A549 (cell line): Measurements from ENCODE around the gene PHACTR2. TPM values are rescaled to one million over a fixed set of nuclear protein-coding genes. Genes with fewer than 3 reads are reported as not detected.

Source experiments
- ATAC-seq, 2 experiments: fragments of 200-7000 bp in 1 of 2; fragments of >200 bp in 1 of 2; cut with Nextera tagmentation in 1 of 2; cut with Tn5 transposase in 1 of 2; 3 replicates each; pipeline versions ENCODE4 v1.8.0 to v1.9.1; 2018 to 2020; ENCODE audit warnings: mild to moderate bottlenecking in 1 of 2, moderate library complexity in 1 of 2
- CTCF ChIA-PET: fragments of 300-600 bp; sonication (Branson Sonifier 250); formaldehyde crosslinking; extraction: SDS; loops from one replicate; lab custom pipeline; 2021; ENCODE audit warnings: antibody characterized with exemption, inconsistent platforms; lab: Yijun Ruan, JAX
- POLR2A ChIA-PET: fragments of 350-600 bp; formaldehyde crosslinking; extraction: SDS; loops from one replicate; lab custom pipeline; 2021; ENCODE audit warnings: antibody characterized with exemption, inconsistent platforms; lab: Yijun Ruan, JAX
- DNase-seq, 2 experiments: peaks; one replicate each; pipeline versions ENCODE4 v3.0.0 to v3.0.0-alpha.2; 2011 to 2016; ENCODE audit warnings: low read depth in 1 of 2, low spot score in 1 of 2
- FAIRE-seq: peaks from 2 replicates; lab custom pipeline; 2011; peaks lifted over from hg19 to GRCh38; lab: Jason Lieb, UNC
- H3K27ac ChIP-seq, 2 experiments: fragments of >200 bp; sonication (Bioruptor Twin); formaldehyde crosslinking; 3 replicates each; pipeline ENCODE4 v1.5.1; 2016 to 2017
- H3K4me1 ChIP-seq: fragments of >200 bp; sonication (Bioruptor Twin); formaldehyde crosslinking; 3 replicates; pipeline ENCODE4 v1.6.1; 2016
- H3K4me2 ChIP-seq: fragments of >200 bp; sonication (Bioruptor Twin); formaldehyde crosslinking; 3 replicates; pipeline ENCODE4 v1.6.1; 2016
- H3K4me3 ChIP-seq: fragments of >200 bp; sonication (Bioruptor Twin); formaldehyde crosslinking; 3 replicates; pipeline ENCODE4 v1.5.1; 2016
- H3K9me3 ChIP-seq: fragments of >200 bp; sonication (Bioruptor Twin); formaldehyde crosslinking; 3 replicates; pipeline ENCODE4 v1.6.1; 2016
- CHD4 ChIP-seq: fragments of 200-600 bp; sonication (generic); IDR thresholded peaks from 2 replicates; pipeline ENCODE4 v1.6.1; 2016; ENCODE audit warnings: antibody characterized with exemption, mild to moderate bottlenecking, borderline replicate concordance
- EHMT2 ChIP-seq: fragments of 200-600 bp; sonication (generic); IDR thresholded peaks from 2 replicates; pipeline ENCODE4 v1.6.1; 2016; ENCODE audit warnings: antibody characterized with exemption, low read depth, mild to moderate bottlenecking, moderate library complexity
- EP300 ChIP-seq, 2 experiments: fragments of >200 bp; sonication (Bioruptor Twin); formaldehyde crosslinking; IDR thresholded peaks; 2 replicates in 1 of 2; 3 replicates in 1 of 2; pipeline ENCODE4 v1.6.1; 2016 to 2017
- ESRRA ChIP-seq: fragments of 150-350 bp; IDR thresholded peaks from 2 replicates; pipeline ENCODE4 v1.6.1; 2014; ENCODE audit warnings: mild to moderate bottlenecking, low read length, borderline replicate concordance
- FOSB ChIP-seq: fragments of 250-450 bp; sonication (Bioruptor Pico); IDR thresholded peaks from 2 replicates; pipeline ENCODE4 v1.5.0; 2020; ENCODE audit warnings: mild to moderate bottlenecking, moderate library complexity
- FOSL2 ChIP-seq, 2 experiments: fragments of 450-650 bp in 1 of 2; fragments of >200 bp in 1 of 2; sonication (Bioruptor Twin) in 1 of 2; formaldehyde crosslinking; IDR thresholded peaks; 2 replicates each; pipeline versions ENCODE4 v1.5.0 to v1.6.1; 2016 to 2020; ENCODE audit warnings: mild to moderate bottlenecking in 1 of 2, moderate library complexity in 1 of 2
- FOXS1 ChIP-seq: fragments of 250-450 bp; sonication (Bioruptor Pico); IDR thresholded peaks from 2 replicates; pipeline ENCODE4 v1.5.0; 2020; ENCODE audit warnings: mild to moderate bottlenecking, moderate library complexity
- GATA3 ChIP-seq: IDR thresholded peaks from 2 replicates; pipeline ENCODE4 v1.6.1; 2012; ENCODE audit warnings: borderline replicate concordance
- HDAC2 ChIP-seq: fragments of 200-600 bp; sonication (generic); IDR thresholded peaks from 2 replicates; pipeline ENCODE4 v1.6.1; 2016
- HEYL ChIP-seq: fragments of 250-450 bp; sonication (Bioruptor Pico); IDR thresholded peaks from 2 replicates; pipeline ENCODE4 v1.8.0; 2021; ENCODE audit warnings: mild to moderate bottlenecking, moderate library complexity
- HOXB13 ChIP-seq: fragments of 250-450 bp; sonication (Bioruptor Pico); IDR thresholded peaks from 2 replicates; pipeline ENCODE4 v1.5.0; 2020; ENCODE audit warnings: low read depth, mild to moderate bottlenecking, moderate library complexity
- HOXB5 ChIP-seq: fragments of 250-450 bp; sonication (Bioruptor Pico); IDR thresholded peaks from 2 replicates; pipeline ENCODE4 v1.5.0; 2020; ENCODE audit warnings: mild to moderate bottlenecking, moderate library complexity
- JUN ChIP-seq, 2 experiments: fragments of >200 bp; sonication (Bioruptor Twin); formaldehyde crosslinking; IDR thresholded peaks; 2 replicates in 1 of 2; 3 replicates in 1 of 2; pipeline ENCODE4 v1.6.1; 2016 to 2017
- KDM5A ChIP-seq: fragments of 200-600 bp; sonication (generic); IDR thresholded peaks from 2 replicates; pipeline ENCODE4 v1.6.1; 2016; ENCODE audit warnings: antibody characterized with exemption, mild to moderate bottlenecking
- MAX ChIP-seq: IDR thresholded peaks from 2 replicates; pipeline ENCODE4 v1.6.1; 2012
- MYC ChIP-seq: IDR thresholded peaks from 2 replicates; pipeline ENCODE4 v1.6.1; 2012; ENCODE audit warnings: mild to moderate bottlenecking, inconsistent platforms, low read length, improper control_type of control experiment, borderline replicate concordance
- NPAS2 ChIP-seq: fragments of 250-450 bp; sonication (Bioruptor Pico); IDR thresholded peaks from 2 replicates; pipeline ENCODE4 v1.8.0; 2022; ENCODE audit warnings: mild to moderate bottlenecking, moderate library complexity, borderline replicate concordance
- NR3C1 ChIP-seq: fragments of >200 bp; sonication (Bioruptor Twin); formaldehyde crosslinking; IDR thresholded peaks from 3 replicates; pipeline ENCODE4 v1.6.1; 2017
- POLR2A ChIP-seq: IDR thresholded peaks from 2 replicates; pipeline ENCODE4 v1.6.1; 2012; ENCODE audit warnings: mild to moderate bottlenecking, low read length
- RAD21 ChIP-seq, 2 experiments: fragments of >200 bp in 1 of 2; sonication (Bioruptor Twin) in 1 of 2; formaldehyde crosslinking in 1 of 2; IDR thresholded peaks in 1 of 2; conservative IDR thresholded peaks in 1 of 2; 2 replicates in 1 of 2; 3 replicates in 1 of 2; pipeline ENCODE4 v1.6.1; 2012 to 2018; ENCODE audit warnings: inconsistent platforms in 1 of 2
- REST ChIP-seq: fragments of 200-600 bp; sonication (generic); IDR thresholded peaks from 2 replicates; pipeline ENCODE4 v1.6.1; 2016; ENCODE audit warnings: antibody characterized with exemption, mild to moderate bottlenecking, moderate library complexity
- RFX5 ChIP-seq: fragments of 450-650 bp; IDR thresholded peaks from 2 replicates; pipeline ENCODE4 v1.7.1; 2014; ENCODE audit warnings: antibody characterized with exemption, mild to moderate bottlenecking, moderate library complexity
- SMC3 ChIP-seq: fragments of >200 bp; sonication (Bioruptor Twin); formaldehyde crosslinking; IDR thresholded peaks from 3 replicates; pipeline ENCODE4 v1.6.1; 2018; ENCODE audit warnings: inconsistent platforms
- SREBF2 ChIP-seq: fragments of 450-650 bp; IDR thresholded peaks from 2 replicates; pipeline ENCODE4 v1.6.1; 2014; ENCODE audit warnings: mild to moderate bottlenecking, moderate library complexity
- ZC3H11A ChIP-seq: fragments of 450-650 bp; IDR thresholded peaks from 2 replicates; pipeline ENCODE4 v1.6.1; 2014; ENCODE audit warnings: antibody characterized with exemption, mild to moderate bottlenecking
- ZFP36 ChIP-seq: fragments of 450-650 bp; IDR thresholded peaks from 2 replicates; pipeline ENCODE4 v1.6.1; 2014; ENCODE audit warnings: borderline replicate concordance; ENCODE audit not compliant: partially characterized antibody
- WGBS: methylation state at CpG from one replicate; pipeline ENCODE4 v1.1.6; 2017; ENCODE audit errors: missing lambda C conversion rate; 5-methylcytosine and 5-hydroxymethylcytosine counted together
- polyA plus RNA-seq, 4 experiments: library from polyadenylated mRNA; depleted of rRNA in 3 of 4; stranded (reverse); fragments of >200 nt; fragmentation: RNase III in 1 of 4; extraction: RNeasy Plus Mini Kit Qiagen cat#74134 plus additional on column Dnase treatment in 1 of 4; gene quantifications; 2 replicates in 3 of 4; 3 replicates in 1 of 4; pipeline ENCODE4 v1.2.3, GENCODE V29; 2011 to 2017

PHACTR2 gene
- polyA plus RNA-seq, 2 of the 4 experiments (the other 2 are of a cell fraction) = 2.5 to 10.4 TPM

GRCh38 chr6:143632894-143633293 lies 44.9 kb upstream of the PHACTR2 start:
- 85% methylated on average over 4 of the region's 4 CpGs for WGBS
- Histone ChIP-seq H3K27ac (no peak overlapping the region), H3K4me1 (peaks cover 4% of the 10 kb centered on the region; the same call in 1 of the 3 replicates), H3K4me2 (no peak overlapping the region), H3K4me3 (no peak overlapping the region), H3K9me3 (no peaks in the 10 kb centered on the region)
- POLR2A ChIA-PET = no interaction called here
- TF ChIP-seq FOSL2 (IDR thresholded peaks at IDR 0.05) = no peak
- no peak for TF ChIP-seq FOSL2 (CRISPR knock-in tag; IDR thresholded peaks at IDR 0.05)
- TF ChIP-seq REST = no peak
- no peak for TF ChIP-seq SMC3
- no peak for TF ChIP-seq NR3C1
- no peak for TF ChIP-seq JUN (IDR thresholded peaks at IDR 0.05)
- TF ChIP-seq HEYL (CRISPR knock-in tag) = no peak
- no peak for TF ChIP-seq FOSB (CRISPR knock-in tag)
- no peak for TF ChIP-seq EP300 (IDR thresholded peaks at IDR 0.05)
- no peak for TF ChIP-seq CHD4
- no peak for TF ChIP-seq SREBF2
- no peak for TF ChIP-seq MYC
- TF ChIP-seq GATA3 = no peak
- no peak for TF ChIP-seq EHMT2
- TF ChIP-seq FOXS1 (CRISPR knock-in tag) = no peak
- no peak for TF ChIP-seq HOXB5
- TF ChIP-seq ZC3H11A = no peak
- no peak for TF ChIP-seq ESRRA
- CTCF ChIA-PET = no interaction called here
- FAIRE-seq (no peak), DNase-seq (no peak), ATAC-seq (no peak)

- TF ChIP-seq MAX (no peak), EHMT2 (no peak), HOXB13 (no peak), RFX5 (no peak), HDAC2 (no peak), POLR2A (no peak), KDM5A (no peak)
- Histone ChIP-seq H3K4me3 (no peak overlapping the region), H3K27ac (no peak overlapping the region), H3K9me3 (no peaks in the 10 kb centered on the region), H3K4me1 (peaks cover 4% of the 10 kb centered on the region; the same call in 1 of the 3 replicates), H3K4me2 (no peak overlapping the region)
- POLR2A ChIA-PET = no interaction called here
- CTCF ChIA-PET = no interaction called here
- ATAC-seq = no peak
- WGBS = 54% methylated on average over 2 of the region's 2 CpGs
- no peak for FAIRE-seq
- no peak for DNase-seq
These were observed 43.3 kb upstream of the PHACTR2 start for GRCh38 chr6:143634486-143634885.

GRCh38 chr6:143637691-143638090 lies 40.1 kb upstream of the PHACTR2 start:
- WGBS = 76% methylated on average over 3 of the region's 3 CpGs
- CTCF ChIA-PET = no interaction called here
- FAIRE-seq (no peak), ATAC-seq (no peak), DNase-seq (no peak)
- Histone ChIP-seq H3K4me1 (peaks cover 4% of the 10 kb centered on the region; the same call in 1 of the 3 replicates), H3K27ac (no peak overlapping the region), H3K4me3 (no peak overlapping the region), H3K4me2 (no peak overlapping the region), H3K9me3 (no peaks in the 10 kb centered on the region)
- no peak for TF ChIP-seq RFX5
- TF ChIP-seq NPAS2 (CRISPR knock-in tag) = no peak
- TF ChIP-seq RAD21 (conservative IDR thresholded peaks at IDR 0.05 in 1 of 2, IDR thresholded peaks at IDR 0.05 in 1 of 2) = no peak
- no peak for TF ChIP-seq REST
- TF ChIP-seq ZFP36 = no peak
- no peak for TF ChIP-seq HEYL (CRISPR knock-in tag)
- POLR2A ChIA-PET = no interaction called here
